HL-60 (cell line): ENCODE measurements around the gene LRRC3.
A peak's percentile ranks its signal among the peaks of the same experiment; 100 is the strongest.

ENCODE experiments used
- CTCF ChIP-seq: IDR thresholded peaks from one replicate; pipeline ENCODE4 v1.5.1; 2011; ENCODE audit warnings: low read length, control low read depth, inconsistent platforms; ENCODE audit not compliant: insufficient read depth
- GABPA ChIP-seq: IDR thresholded peaks from 2 replicates; pipeline ENCODE4 v1.6.1; 2012; ENCODE audit warnings: low read depth
- POLR2AphosphoS5 ChIP-seq: IDR thresholded peaks from 2 replicates; pipeline ENCODE4 v1.6.1; 2012; ENCODE audit warnings: low read depth
- SPI1 ChIP-seq: IDR thresholded peaks from 2 replicates; pipeline ENCODE4 v1.6.1; 2012; ENCODE audit warnings: low read depth, mild to moderate bottlenecking, borderline replicate concordance
- TF ChIP-seq, protein P1 (sequence below): IDR thresholded peaks from 2 replicates; pipeline ENCODE4 v1.6.1; 2012; ENCODE audit warnings: low read depth; ENCODE audit not compliant: insufficient replicate concordance

- TF ChIP-seq CTCF (no peak), GABPA (peak; percentile 34; the same call in 1 of the 2 replicates), POLR2AphosphoS5 (no peak), SPI1 (peak; percentile 50; the same call in 1 of the 2 replicates)
- TF ChIP-seq, protein P1, sequence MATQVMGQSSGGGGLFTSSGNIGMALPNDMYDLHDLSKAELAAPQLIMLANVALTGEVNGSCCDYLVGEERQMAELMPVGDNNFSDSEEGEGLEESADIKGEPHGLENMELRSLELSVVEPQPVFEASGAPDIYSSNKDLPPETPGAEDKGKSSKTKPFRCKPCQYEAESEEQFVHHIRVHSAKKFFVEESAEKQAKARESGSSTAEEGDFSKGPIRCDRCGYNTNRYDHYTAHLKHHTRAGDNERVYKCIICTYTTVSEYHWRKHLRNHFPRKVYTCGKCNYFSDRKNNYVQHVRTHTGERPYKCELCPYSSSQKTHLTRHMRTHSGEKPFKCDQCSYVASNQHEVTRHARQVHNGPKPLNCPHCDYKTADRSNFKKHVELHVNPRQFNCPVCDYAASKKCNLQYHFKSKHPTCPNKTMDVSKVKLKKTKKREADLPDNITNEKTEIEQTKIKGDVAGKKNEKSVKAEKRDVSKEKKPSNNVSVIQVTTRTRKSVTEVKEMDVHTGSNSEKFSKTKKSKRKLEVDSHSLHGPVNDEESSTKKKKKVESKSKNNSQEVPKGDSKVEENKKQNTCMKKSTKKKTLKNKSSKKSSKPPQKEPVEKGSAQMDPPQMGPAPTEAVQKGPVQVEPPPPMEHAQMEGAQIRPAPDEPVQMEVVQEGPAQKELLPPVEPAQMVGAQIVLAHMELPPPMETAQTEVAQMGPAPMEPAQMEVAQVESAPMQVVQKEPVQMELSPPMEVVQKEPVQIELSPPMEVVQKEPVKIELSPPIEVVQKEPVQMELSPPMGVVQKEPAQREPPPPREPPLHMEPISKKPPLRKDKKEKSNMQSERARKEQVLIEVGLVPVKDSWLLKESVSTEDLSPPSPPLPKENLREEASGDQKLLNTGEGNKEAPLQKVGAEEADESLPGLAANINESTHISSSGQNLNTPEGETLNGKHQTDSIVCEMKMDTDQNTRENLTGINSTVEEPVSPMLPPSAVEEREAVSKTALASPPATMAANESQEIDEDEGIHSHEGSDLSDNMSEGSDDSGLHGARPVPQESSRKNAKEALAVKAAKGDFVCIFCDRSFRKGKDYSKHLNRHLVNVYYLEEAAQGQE: no peak
These were observed 48.6 kb downstream of the LRRC3 start for GRCh38 chr21:44503901-44504399.
